Measurements from ENCODE around the gene C2orf81.

DNA sequence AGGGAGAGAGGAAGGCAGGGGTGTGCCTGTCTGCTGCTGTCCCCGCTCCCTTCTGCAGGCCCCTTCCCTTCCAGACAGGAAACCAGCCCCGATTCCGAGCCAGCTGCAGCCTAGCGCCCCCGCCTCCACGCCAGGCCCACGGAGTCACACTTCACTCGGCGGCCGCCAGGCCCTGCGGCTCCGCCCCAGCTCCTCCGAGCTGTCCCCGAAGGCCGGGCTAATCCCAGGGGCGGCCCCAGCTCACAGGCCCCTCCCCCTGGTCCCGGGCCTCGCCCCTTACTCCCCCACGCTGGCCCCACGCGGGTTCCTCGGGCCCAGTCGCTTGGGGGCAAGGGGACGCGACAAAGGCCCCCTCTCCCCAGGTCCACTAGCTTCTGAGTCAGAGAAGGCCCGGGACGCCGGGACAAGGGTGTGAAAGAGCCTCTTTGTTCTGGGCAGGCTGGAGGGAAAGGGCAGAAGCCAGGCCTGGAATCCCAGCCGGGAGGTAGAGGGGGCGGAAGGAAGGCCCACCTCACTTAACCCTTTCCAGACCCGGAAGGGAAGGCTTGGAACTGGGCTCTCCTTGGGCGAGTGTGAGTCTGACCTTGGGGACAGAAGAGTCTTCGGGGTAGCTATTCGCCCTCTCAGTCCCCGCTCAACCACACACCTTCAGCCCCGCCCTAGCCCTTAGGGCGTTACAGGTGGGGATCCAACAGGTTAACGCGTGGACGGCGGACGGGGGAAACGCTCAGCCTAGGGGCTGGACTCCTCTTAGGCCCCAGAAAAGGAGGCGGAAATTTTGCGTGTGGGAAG is 19.2 kb upstream of the C2orf81 start:
- TF ChIP-seq POLR2A (IDR thresholded peaks at IDR 0.05) (peak; percentile 22 to 37), EP300 (IDR thresholded peaks at IDR 0.05) (no peak)
- TF ChIP-seq, protein P1, sequence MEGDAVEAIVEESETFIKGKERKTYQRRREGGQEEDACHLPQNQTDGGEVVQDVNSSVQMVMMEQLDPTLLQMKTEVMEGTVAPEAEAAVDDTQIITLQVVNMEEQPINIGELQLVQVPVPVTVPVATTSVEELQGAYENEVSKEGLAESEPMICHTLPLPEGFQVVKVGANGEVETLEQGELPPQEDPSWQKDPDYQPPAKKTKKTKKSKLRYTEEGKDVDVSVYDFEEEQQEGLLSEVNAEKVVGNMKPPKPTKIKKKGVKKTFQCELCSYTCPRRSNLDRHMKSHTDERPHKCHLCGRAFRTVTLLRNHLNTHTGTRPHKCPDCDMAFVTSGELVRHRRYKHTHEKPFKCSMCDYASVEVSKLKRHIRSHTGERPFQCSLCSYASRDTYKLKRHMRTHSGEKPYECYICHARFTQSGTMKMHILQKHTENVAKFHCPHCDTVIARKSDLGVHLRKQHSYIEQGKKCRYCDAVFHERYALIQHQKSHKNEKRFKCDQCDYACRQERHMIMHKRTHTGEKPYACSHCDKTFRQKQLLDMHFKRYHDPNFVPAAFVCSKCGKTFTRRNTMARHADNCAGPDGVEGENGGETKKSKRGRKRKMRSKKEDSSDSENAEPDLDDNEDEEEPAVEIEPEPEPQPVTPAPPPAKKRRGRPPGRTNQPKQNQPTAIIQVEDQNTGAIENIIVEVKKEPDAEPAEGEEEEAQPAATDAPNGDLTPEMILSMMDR (IDR thresholded peaks at IDR 0.05): peak in 3 of 4 experiments; percentile 33 to 67 (median 57)
